SU-DHL-6 (cell line): ENCODE data around the gene ARHGEF1.

ENCODE experiments used
- CTCF ChIP-seq: fragments of 200-600 bp; sonication (generic); IDR thresholded peaks from one replicate; pipeline ENCODE4 v1.5.1; 2017; ENCODE audit warnings: antibody characterized with exemption, mild to moderate bottlenecking, low read length, moderate library complexity; ENCODE audit not compliant: insufficient read depth, poor library complexity, severe bottlenecking
- EZH2phosphoT487 ChIP-seq: fragments of 200-600 bp; sonication (generic), shearing (Covaris generic); conservative IDR thresholded peaks from 2 replicates; pipeline ENCODE4 v1.6.1; 2018; ENCODE audit warnings: mild to moderate bottlenecking, antibody characterized with exemption, low read length, moderate library complexity, mixed read lengths

GRCh38 chr19:41941410-41942202, 58.6 kb downstream of the ARHGEF1 start:
- TF ChIP-seq CTCF (no peak), EZH2phosphoT487 (no peak)
